Tibial nerve (tissue), 4 donors: ENCODE results near the gene FNDC3B. TPM values are rescaled to one million over a fixed set of nuclear protein-coding genes. Genes with fewer than 3 reads are reported as not detected.

ENCODE experiments used
- DNase-seq, 2 donors: peaks; one replicate each; pipeline ENCODE4 v3.0.0-alpha.2; 2019; ENCODE audit warnings: low spot score in 2 of 2
- H3K27ac ChIP-seq, 4 donors: fragments of 200-600 bp; sonication (generic) in 3 of 4; one replicate each; pipeline ENCODE4 v1.5.1; 2017 to 2019; ENCODE audit warnings: mild to moderate bottlenecking in 1 of 4
- H3K27me3 ChIP-seq, 2 donors: fragments of 200-600 bp; sonication (generic) in 1 of 2; one replicate each; pipeline versions ENCODE4 v1.5.1 to v1.6.0; 2017 to 2019
- H3K36me3 ChIP-seq, 3 donors: fragments of 200-600 bp; sonication (generic); one replicate each; pipeline ENCODE4 v1.5.1; 2018 to 2019
- H3K4me1 ChIP-seq, 4 donors: fragments of 200-600 bp; sonication (generic) in 3 of 4; one replicate each; pipeline ENCODE4 v1.5.1; 2017 to 2019
- H3K4me3 ChIP-seq, 4 donors: fragments of 200-600 bp; sonication (generic) in 3 of 4; one replicate each; pipeline ENCODE4 v1.5.1; 2017 to 2019; ENCODE audit warnings: mild to moderate bottlenecking in 1 of 4, moderate library complexity in 1 of 4
- H3K9me3 ChIP-seq, 4 donors: fragments of 200-600 bp; sonication (generic) in 3 of 4; one replicate each; pipeline ENCODE4 v1.5.1; 2017 to 2019
- CTCF ChIP-seq, 5 experiments: fragments of 200-600 bp in 3 of 5; fragments of 450-650 bp in 2 of 5; sonication (generic) in 3 of 5; IDR thresholded peaks; one replicate each; pipeline ENCODE4 v1.5.1; 2016 to 2019; ENCODE audit warnings: antibody characterized with exemption in 5 of 5, mild to moderate bottlenecking in 3 of 5, moderate library complexity in 2 of 5
- EP300 ChIP-seq, 2 donors: sonication (generic); formaldehyde crosslinking; IDR thresholded peaks; one replicate each; pipeline ENCODE4 v1.6.1; 2017; ENCODE audit warnings: antibody characterized with exemption in 2 of 2, mild to moderate bottlenecking in 1 of 2
- POLR2A ChIP-seq, 2 donors: fragments of 450-650 bp; IDR thresholded peaks; one replicate each; pipeline ENCODE4 v1.6.1; 2017; ENCODE audit warnings: antibody characterized with exemption in 2 of 2, mild to moderate bottlenecking in 2 of 2, moderate library complexity in 2 of 2
- WGBS, 2 donors: methylation state at CpG; one replicate each; pipeline ENCODE4 v1.1.5; 2018; 5-methylcytosine and 5-hydroxymethylcytosine counted together
- total RNA-seq, 4 donors: library from RNA; depleted of rRNA; stranded (reverse); fragments of >200 nt; gene quantifications; one replicate each; pipeline ENCODE4 v1.1.0, GENCODE V29; 2016

Gene FNDC3B
- total RNA-seq, 4 donors from 2014 or later, result 87.5 to 106 (median 95.7) TPM

GRCh38 chr3:172177803-172178316, 138.5 kb downstream of the FNDC3B start:
- Histone ChIP-seq H3K27ac (no peak overlapping the region), H3K36me3 (no peaks in the 10 kb centered on the region), H3K9me3 (no peaks in the 10 kb centered on the region), H3K4me3 (no peak overlapping the region), H3K4me1 (peaks cover 0 to 82% (median 34%) of the 10 kb centered on the region in 4 donors), H3K27me3 (no peaks in the 10 kb centered on the region)
- DNase-seq, result no peak
- TF ChIP-seq CTCF (IDR thresholded peaks at IDR 0.05) (no peak), POLR2A (IDR thresholded peaks at IDR 0.05) (no peak), EP300 (IDR thresholded peaks at IDR 0.05) (no peak)
- WGBS, 2 donors, result 88 to 94% methylated on average over 2 of the region's 2 CpGs

DNA sequence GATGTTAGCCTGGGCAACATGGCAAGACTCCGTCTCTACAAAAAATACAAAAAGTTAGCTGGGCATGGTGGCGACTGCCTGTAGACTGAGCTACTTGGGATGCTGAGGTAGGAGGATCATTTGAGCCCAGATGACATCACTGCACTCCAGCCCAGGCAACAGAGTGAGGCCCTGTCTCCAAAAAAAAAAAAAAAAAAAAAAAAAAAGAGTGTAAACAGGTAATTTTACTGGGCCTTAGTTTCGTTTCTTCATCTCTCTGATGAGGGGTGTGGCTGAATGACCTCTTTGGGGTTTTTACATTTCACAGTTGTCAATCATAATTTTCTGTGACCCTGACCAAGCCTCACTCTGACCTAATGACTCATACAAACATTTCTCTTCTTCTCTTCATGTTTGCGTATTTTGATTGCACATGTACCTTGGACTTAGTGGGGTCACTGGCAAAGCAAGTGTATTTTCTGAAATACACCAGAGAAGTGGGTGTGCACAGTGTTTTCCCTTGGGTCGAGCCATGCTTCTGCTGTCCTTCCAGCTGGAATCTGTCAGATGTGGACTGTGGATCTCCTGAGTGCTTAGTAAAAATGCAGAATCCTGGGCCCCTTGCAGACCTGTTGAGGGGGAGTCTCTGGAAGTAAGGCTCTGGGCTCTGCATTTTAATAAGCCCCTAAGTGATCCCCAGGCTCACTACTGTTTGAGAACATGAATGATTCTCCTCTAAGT, 140.5 kb downstream of the FNDC3B start:
- no peak overlapping the region for H3K27ac ChIP-seq
- 71 to 73% methylated on average over 5 of the region's 5 CpGs for WGBS, 2 donors
- H3K9me3 ChIP-seq, result no peaks in the 10 kb centered on the region
- H3K27me3 ChIP-seq, result no peaks in the 10 kb centered on the region
- peaks cover 0 to 71% (median 35%) of the 10 kb centered on the region in 4 donors for H3K4me1 ChIP-seq
- no peaks in the 10 kb centered on the region for H3K36me3 ChIP-seq
- DNase-seq, result no peak
- H3K4me3 ChIP-seq, result no peak overlapping the region
- no peak for TF ChIP-seq EP300 (IDR thresholded peaks at IDR 0.05)
- no peak for TF ChIP-seq CTCF (IDR thresholded peaks at IDR 0.05)
- no peak for TF ChIP-seq POLR2A (IDR thresholded peaks at IDR 0.05)

- no peaks in the 10 kb centered on the region for H3K36me3 ChIP-seq
These were observed 141.1 kb downstream of the FNDC3B start for GRCh38 chr3:172180473-172180872.

GRCh38 chr3:172181932-172182586, 142.7 kb downstream of the FNDC3B start:
- Histone ChIP-seq H3K4me1 (peaks cover 0 to 64% (median 14%) of the 10 kb centered on the region in 4 donors), H3K9me3 (no peaks in the 10 kb centered on the region), H3K36me3 (no peaks in the 10 kb centered on the region), H3K4me3 (no peak overlapping the region), H3K27me3 (no peaks in the 10 kb centered on the region), H3K27ac (no peak overlapping the region)
- no peak for DNase-seq
- 54 to 65% methylated on average over 6 of the region's 6 CpGs for WGBS, 2 donors
- TF ChIP-seq EP300 (IDR thresholded peaks at IDR 0.05) (no peak), POLR2A (IDR thresholded peaks at IDR 0.05) (no peak), CTCF (IDR thresholded peaks at IDR 0.05) (no peak)

More at GRCh38 chr3:172180473-172180872, 141.1 kb downstream of the FNDC3B start:
- Histone ChIP-seq H3K27ac (no peak overlapping the region), H3K27me3 (no peaks in the 10 kb centered on the region), H3K4me1 (peaks cover 0 to 71% (median 29%) of the 10 kb centered on the region in 4 donors), H3K4me3 (no peak overlapping the region), H3K9me3 (no peaks in the 10 kb centered on the region)
- 73 to 81% methylated on average over 2 of the region's 2 CpGs for WGBS, 2 donors
- DNase-seq, result no peak
- TF ChIP-seq CTCF (IDR thresholded peaks at IDR 0.05) (no peak), EP300 (IDR thresholded peaks at IDR 0.05) (no peak), POLR2A (IDR thresholded peaks at IDR 0.05) (no peak)

GRCh38 chr3:172182797-172183196, 143.4 kb downstream of the FNDC3B start:
- 24 to 39% methylated on average over 2 of the region's 2 CpGs for WGBS, 2 donors
- Histone ChIP-seq H3K27me3 (no peaks in the 10 kb centered on the region), H3K9me3 (no peaks in the 10 kb centered on the region), H3K4me1 (peaks cover 0 to 57% (median 13%) of the 10 kb centered on the region in 4 donors), H3K4me3 (no peak overlapping the region), H3K36me3 (no peaks in the 10 kb centered on the region), H3K27ac (no peak overlapping the region)
- no peak for DNase-seq
- TF ChIP-seq CTCF (IDR thresholded peaks at IDR 0.05), result no peak
- no peak for TF ChIP-seq EP300 (IDR thresholded peaks at IDR 0.05)
- TF ChIP-seq POLR2A (IDR thresholded peaks at IDR 0.05), result no peak
